ENCODE results near the gene PADI1. TPM values are rescaled to one million over a fixed set of nuclear protein-coding genes. Genes with fewer than 3 reads are reported as not detected.

PADI1 gene
- total RNA-seq, 1 experiment from 2014 or later: 0.37 TPM

DNA sequence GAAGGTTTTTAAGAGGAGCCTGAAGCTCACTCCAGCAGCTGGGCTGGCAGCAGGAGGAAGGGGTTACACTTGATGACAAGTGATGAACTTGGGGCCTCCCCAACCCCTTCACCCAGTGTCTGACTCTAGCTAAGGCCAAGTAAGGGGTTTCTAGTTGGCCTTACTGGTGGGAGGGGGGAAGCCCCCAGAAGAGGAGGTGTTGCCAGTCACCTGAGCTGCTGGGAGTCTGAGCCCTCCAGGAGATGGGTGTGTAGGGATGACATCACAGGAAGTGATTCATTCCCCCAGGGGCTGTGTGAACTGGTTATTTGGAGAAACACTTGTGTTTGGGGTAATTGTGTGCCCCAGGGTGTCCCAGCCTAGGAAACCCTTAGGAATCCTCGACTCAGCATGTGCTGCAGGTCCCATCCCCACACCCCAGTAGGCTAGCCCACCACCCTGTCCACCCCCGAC is 3.1 kb downstream of the PADI1 start (continued):
- TF ChIP-seq JUND (IDR thresholded peaks at IDR 0.05) (peak; percentile 94), CTCF (IDR thresholded peaks at IDR 0.05 in 2 of 3, conservative IDR thresholded peaks at IDR 0.05 in 1 of 3; ENCODE audit: borderline replicate concordance in 1 of 3, insufficient read depth in 1 of 3, low read depth in 2 of 3, low read length in 2 of 3) (no peak), EZH2 (IDR thresholded peaks at IDR 0.05) (no peak), SRF (IDR thresholded peaks at IDR 0.05; ENCODE audit: low read depth) (no peak), ZNF274 (IDR thresholded peaks at IDR 0.05; ENCODE audit: low read depth, low read length) (no peak), POLR2A (IDR thresholded peaks at IDR 0.05; ENCODE audit: borderline replicate concordance, extremely low read depth, insufficient read depth, insufficient read length) (no peak), EZH2phosphoT487 (IDR thresholded peaks at IDR 0.05; ENCODE audit: borderline replicate concordance) (no peak), CEBPB (IDR thresholded peaks at IDR 0.05; ENCODE audit: low read depth) (no peak), TCF7L2 (IDR thresholded peaks at IDR 0.05; ENCODE audit: borderline replicate concordance, extremely low read depth, insufficient read depth, insufficient read length) (no peak), SP1 (IDR thresholded peaks at IDR 0.05; ENCODE audit: low read depth) (peak; percentile 77), YY1 (IDR thresholded peaks at IDR 0.05; ENCODE audit: extremely low read depth, insufficient replicate concordance, low read depth, low read length) (no peak), EGR1 (IDR thresholded peaks at IDR 0.05; ENCODE audit: low read depth) (no peak)
- TF ChIP-seq, protein P1, sequence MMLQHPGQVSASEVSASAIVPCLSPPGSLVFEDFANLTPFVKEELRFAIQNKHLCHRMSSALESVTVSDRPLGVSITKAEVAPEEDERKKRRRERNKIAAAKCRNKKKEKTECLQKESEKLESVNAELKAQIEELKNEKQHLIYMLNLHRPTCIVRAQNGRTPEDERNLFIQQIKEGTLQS (IDR thresholded peaks at IDR 0.05): no peak
- TF ChIP-seq, protein P2, sequence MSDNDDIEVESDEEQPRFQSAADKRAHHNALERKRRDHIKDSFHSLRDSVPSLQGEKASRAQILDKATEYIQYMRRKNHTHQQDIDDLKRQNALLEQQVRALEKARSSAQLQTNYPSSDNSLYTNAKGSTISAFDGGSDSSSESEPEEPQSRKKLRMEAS (IDR thresholded peaks at IDR 0.05): peak; percentile 44; the same call in 1 of the 2 replicates

GRCh38 chr1:17208546-17208945 is 3.6 kb downstream of the PADI1 start:
- ChIA-PET POLR2A (interaction anchor here (1.6 to 2.3 kb wide), 2 partner anchors 17 to 18 kb away, joined by 4 to 6 read pairs; no protein-coding TSS in a partner anchor), RAD21 (ENCODE audit: low non-redundant PET in 1 of 2, low total read pairs in 2 of 2, uncharacterized antibody in 2 of 2, unreplicated experiment in 2 of 2) (no interaction called here), CTCF (no interaction called here)
- intact Hi-C loops (cut with micrococcal nuclease): no loop called here
- H3K4me1 ChIP-seq (ENCODE audit: control insufficient read depth in 1 of 2, insufficient read depth in 2 of 2, low read length in 2 of 2): peaks cover 23 to 60% of the 10 kb centered on the region in 2 experiments
- no peaks in the 10 kb centered on the region for H3K36me3 ChIP-seq (ENCODE audit: control insufficient read depth in 1 of 2, insufficient read depth in 2 of 2, low read length in 2 of 2)
- no peak overlapping the region for H3K27ac ChIP-seq (ENCODE audit: low read depth, low read length)
- H3K79me2 ChIP-seq (ENCODE audit: insufficient read depth, low read length): no peaks in the 10 kb centered on the region
- ATAC-seq (peak; percentile 15; the same call in 1 of the 2 replicates), DNase-seq (ENCODE audit: low read depth, low spot score) (no peak)
- no peaks in the 10 kb centered on the region for H3K9me2 ChIP-seq (ENCODE audit: insufficient read depth)
- H3K9me3 ChIP-seq (ENCODE audit: control insufficient read depth in 1 of 2, insufficient read depth in 1 of 2, low read depth in 1 of 2, low read length in 2 of 2): no peaks in the 10 kb centered on the region
- BruUV-seq (replicated peaks): no TSS peak
- H4K20me1 ChIP-seq (ENCODE audit: insufficient read depth): no peaks in the 10 kb centered on the region
- H3K27me3 ChIP-seq (ENCODE audit: insufficient read depth, low read length): no peaks in the 10 kb centered on the region
- H3K4me3 ChIP-seq (replicated peaks in 1 of 2; ENCODE audit: low read depth in 1 of 2, low read length in 2 of 2): peak overlapping the region in 1 of 2 experiments; percentile 41; a peak in 1 of 4 replicates
- H2AFZ ChIP-seq (ENCODE audit: low read depth, low read length, poor library complexity, severe bottlenecking): no peak overlapping the region
- H3K4me2 ChIP-seq (ENCODE audit: low read length): peak overlapping the region; percentile 71
- H3K9ac ChIP-seq (ENCODE audit: low read length): peak overlapping the region; percentile 40; the same call in 1 of the 2 replicates
- no peak for TF ChIP-seq ELF1 (IDR thresholded peaks at IDR 0.05; ENCODE audit: borderline replicate concordance, low read depth)
- TF ChIP-seq JUND (IDR thresholded peaks at IDR 0.05): no peak
- no peak for TF ChIP-seq RAD21 (IDR thresholded peaks at IDR 0.05; ENCODE audit: low read depth)
- TF ChIP-seq FOSL1 (IDR thresholded peaks at IDR 0.05; ENCODE audit: low read depth): no peak
- TF ChIP-seq SIN3A (IDR thresholded peaks at IDR 0.05; ENCODE audit: low read depth): no peak
- TF ChIP-seq YY1 (IDR thresholded peaks at IDR 0.05; ENCODE audit: extremely low read depth, insufficient replicate concordance, low read depth, low read length): no peak
- no peak for TF ChIP-seq SP1 (IDR thresholded peaks at IDR 0.05; ENCODE audit: low read depth)
- no peak for TF ChIP-seq POLR2A (IDR thresholded peaks at IDR 0.05; ENCODE audit: borderline replicate concordance, extremely low read depth, insufficient read depth, insufficient read length)
- TF ChIP-seq, protein P1 (IDR thresholded peaks at IDR 0.05): no peak
- no peak for TF ChIP-seq CTCF (IDR thresholded peaks at IDR 0.05 in 2 of 3, conservative IDR thresholded peaks at IDR 0.05 in 1 of 3; ENCODE audit: borderline replicate concordance in 1 of 3, insufficient read depth in 1 of 3, low read depth in 2 of 3, low read length in 2 of 3)
- TF ChIP-seq, protein P2 (IDR thresholded peaks at IDR 0.05): no peak
